ENCODE data around the gene RPL10.

GRCh38 chrX:154356596-154356995, 41.6 kb upstream of the RPL10 start:
- TF ChIP-seq CTCF (conservative IDR thresholded peaks at IDR 0.05; ENCODE audit: low read depth, low read length): no peak
- TF ChIP-seq EZH2 (IDR thresholded peaks at IDR 0.05; ENCODE audit: borderline replicate concordance, low read depth, low read length, poor library complexity, severe bottlenecking): no peak

Measured in A673 (cell line).